ENCODE measurements around the gene DCTN5. TPM values are rescaled to one million over a fixed set of nuclear protein-coding genes. Genes with fewer than 3 reads are reported as not detected.

Gene DCTN5
- polyA plus RNA-seq, 1 donor, result 36.6 TPM

- no peak for DNase-seq
These were observed 22.7 kb downstream of the DCTN5 start for GRCh38 chr16:23663918-23664317.

GRCh38 chr16:23666571-23667354, 25.5 kb downstream of the DCTN5 start:
- DNase-seq, result no peak

- DNase-seq, result no peak
These were observed 26.0 kb downstream of the DCTN5 start for GRCh38 chr16:23667355-23667659.

GRCh38 chr16:23668225-23668624, 27.0 kb downstream of the DCTN5 start:
- DNase-seq, result no peak

GRCh38 chr16:23668873-23669272, 27.6 kb downstream of the DCTN5 start:
- DNase-seq, result no peak

GRCh38 chr16:23670137-23670776, 29.0 kb downstream of the DCTN5 start:
- no peak for DNase-seq

GRCh38 chr16:23673971-23674614, 32.8 kb downstream of the DCTN5 start:
- no peak for DNase-seq

GRCh38 chr16:23676924-23677480, 35.7 kb downstream of the DCTN5 start:
- no peak for DNase-seq

GRCh38 chr16:23678430-23679273, 37.4 kb downstream of the DCTN5 start, which contains the start of gene PLK1:
PLK1 (plus strand) TSS chr16:23678889; CDS start chr16:23678933, 44 bp downstream.
- DNase-seq, result peak; percentile 82

- peak; percentile 13 for DNase-seq
These were observed 38.2 kb downstream of the DCTN5 start for GRCh38 chr16:23679274-23679985.

- no peak for DNase-seq
These were observed 38.7 kb downstream of the DCTN5 start for GRCh38 chr16:23679986-23680336.

- no peak for DNase-seq
These were observed 40.9 kb downstream of the DCTN5 start for GRCh38 chr16:23682181-23682580.

GRCh38 chr16:23683487-23683886, 42.2 kb downstream of the DCTN5 start:
- no peak for DNase-seq

GRCh38 chr16:23687034-23687808, 46.0 kb downstream of the DCTN5 start:
- no peak for DNase-seq

- no peak for DNase-seq
These were observed 48.3 kb downstream of the DCTN5 start for GRCh38 chr16:23689442-23690187.

GRCh38 chr16:23690771-23691482, 49.7 kb downstream of the DCTN5 start:
- DNase-seq, result no peak

- no peak for DNase-seq
These were observed 50.4 kb downstream of the DCTN5 start for GRCh38 chr16:23691483-23692189.

GRCh38 chr16:23692190-23692837, 51.0 kb downstream of the DCTN5 start:
- no peak for DNase-seq
